H1 (cell line): Measurements from ENCODE around the gene FAM50A. TPM values are rescaled to one million over a fixed set of nuclear protein-coding genes. Genes with fewer than 3 reads are reported as not detected.

Source experiments
- CTCF ChIA-PET: fragments of 300-600 bp; sonication (Branson Sonifier 250); formaldehyde crosslinking; loops from one replicate; lab custom pipeline; 2021; ENCODE audit not compliant: partially characterized antibody; lab: Charles Lee
- POLR2A ChIA-PET: fragments of 300-600 bp; sonication (Branson Sonifier 250); formaldehyde crosslinking; loops from one replicate; lab custom pipeline; 2021; ENCODE audit warnings: inconsistent platforms; ENCODE audit not compliant: partially characterized antibody; lab: Charles Lee
- DNase-seq, 2 experiments: peaks; one replicate each; pipeline versions ENCODE4 v3.0.0 to v3.0.0-alpha.2; 2010 to 2022; ENCODE audit warnings: low spot score in 2 of 2, low read depth in 1 of 2, mixed read lengths in 1 of 2
- FAIRE-seq: peaks from 2 replicates; lab custom pipeline; 2011; peaks lifted over from hg19 to GRCh38; lab: Jason Lieb, UNC
- H2AFZ ChIP-seq: 2 replicates; pipeline ENCODE4 v1.8.1; 2012; ENCODE audit warnings: low read length, inconsistent platforms
- H2AK5ac ChIP-seq: 2 replicates; pipeline ENCODE4 v1.6.1; 2013; ENCODE audit warnings: low read depth, low read length
- H2BK120ac ChIP-seq: replicated peaks from 2 replicates; pipeline ENCODE3; 2013; ENCODE audit warnings: low read depth, low read length, inconsistent platforms
- H2BK12ac ChIP-seq: 2 replicates; pipeline ENCODE4 v1.6.1; 2013; ENCODE audit warnings: low read depth, low read length
- H2BK15ac ChIP-seq: 2 replicates; pipeline ENCODE4 v1.6.1; 2013; ENCODE audit warnings: low read length
- H2BK20ac ChIP-seq: 2 replicates; pipeline ENCODE4 v1.6.1; 2013; ENCODE audit warnings: low read length
- H2BK5ac ChIP-seq: 2 replicates; pipeline ENCODE4 v1.6.1; 2013; ENCODE audit warnings: low read depth, low read length
- H3K14ac ChIP-seq: 2 replicates; pipeline ENCODE4 v1.6.1; 2013; ENCODE audit warnings: inconsistent platforms; ENCODE audit not compliant: insufficient read length
- H3K18ac ChIP-seq: 2 replicates; pipeline ENCODE4 v1.6.1; 2013; ENCODE audit warnings: low read length; ENCODE audit errors: extremely low read depth
- H3K23ac ChIP-seq: 2 replicates; pipeline ENCODE4 v1.6.1; 2013; ENCODE audit warnings: inconsistent platforms; ENCODE audit not compliant: insufficient read length
- H3K23me2 ChIP-seq: 2 replicates; pipeline ENCODE4 v1.6.1; 2013; ENCODE audit warnings: low read depth, low read length
- H3K27ac ChIP-seq: 2 replicates; pipeline ENCODE4 v1.6.1; 2011; ENCODE audit warnings: low read depth, low read length, inconsistent platforms
- H3K27me3 ChIP-seq, 4 experiments: replicated peaks in 1 of 4; 1 replicate in 1 of 4; 2 replicates in 3 of 4; pipeline versions ENCODE4 v1.6.1 to v1.8.1; 2011 to 2013; ENCODE audit warnings: low read length in 3 of 4, mild to moderate bottlenecking in 3 of 4, inconsistent platforms in 2 of 4, mixed read lengths in 2 of 4, moderate library complexity in 1 of 4; ENCODE audit not compliant: control insufficient read depth in 3 of 4, insufficient read depth in 3 of 4; ENCODE audit errors: extremely low read depth in 1 of 4
- H3K36me3 ChIP-seq, 4 experiments: 2 replicates each; pipeline versions ENCODE4 v1.6.1 to v1.8.1; 2011 to 2013; ENCODE audit warnings: mild to moderate bottlenecking in 4 of 4, low read length in 3 of 4, moderate library complexity in 2 of 4, control low read depth in 1 of 4, inconsistent platforms in 1 of 4; ENCODE audit not compliant: insufficient read depth in 4 of 4, control insufficient read depth in 2 of 4
- H3K4ac ChIP-seq: replicated peaks from 2 replicates; pipeline ENCODE3; 2013; ENCODE audit warnings: low read length, low read depth, mixed read lengths, inconsistent platforms; ENCODE audit not compliant: insufficient read length
- H3K4me1 ChIP-seq, 4 experiments: replicated peaks in 1 of 4; 1 replicate in 1 of 4; 2 replicates in 3 of 4; pipeline versions ENCODE4 v1.6.1 to v1.8.1; 2011 to 2013; ENCODE audit warnings: low read length in 3 of 4, inconsistent platforms in 2 of 4, mixed read lengths in 1 of 4; ENCODE audit not compliant: insufficient read depth in 4 of 4, control insufficient read depth in 3 of 4
- H3K4me2 ChIP-seq, 2 experiments: 2 replicates each; pipeline versions ENCODE4 v1.6.1 to v1.8.1; 2011 to 2013; ENCODE audit warnings: low read depth in 2 of 2, low read length in 2 of 2, control low read depth in 1 of 2, inconsistent platforms in 1 of 2, mild to moderate bottlenecking in 1 of 2; ENCODE audit not compliant: insufficient read depth in 1 of 2
- H3K4me3 ChIP-seq, 4 experiments: fragments of 200-600, 300-600 bp in 1 of 4; sonication (generic), shearing (Covaris generic), sonication (Bioruptor Twin) in 1 of 4; 2 replicates each; pipeline versions ENCODE4 v1.5.1 to v1.8.1; 2011 to 2016; ENCODE audit warnings: low read length in 4 of 4, low read depth in 3 of 4, control low read depth in 2 of 4, inconsistent platforms in 2 of 4, mild to moderate bottlenecking in 2 of 4, mixed read lengths in 1 of 4, moderate library complexity in 1 of 4; ENCODE audit not compliant: insufficient read depth in 2 of 4; ENCODE audit errors: extremely low read depth in 1 of 4
- H3K56ac ChIP-seq: replicated peaks from 2 replicates; pipeline ENCODE3; 2013; ENCODE audit warnings: low read depth, mild to moderate bottlenecking, mixed read lengths, low read length, inconsistent platforms; ENCODE audit not compliant: insufficient read length
- H3K79me1 ChIP-seq: 2 replicates; pipeline ENCODE4 v1.6.1; 2013; ENCODE audit warnings: low read depth, low read length, control low read depth
- H3K79me2 ChIP-seq, 2 experiments: 2 replicates each; pipeline versions ENCODE4 v1.6.1 to v1.8.1; 2012 to 2013; ENCODE audit warnings: low read length in 2 of 2, mild to moderate bottlenecking in 2 of 2, inconsistent platforms in 1 of 2; ENCODE audit not compliant: insufficient read depth in 2 of 2, control insufficient read depth in 1 of 2
- H3K9ac ChIP-seq, 4 experiments: replicated peaks in 1 of 4; 1 replicate in 1 of 4; 2 replicates in 3 of 4; pipeline versions ENCODE4 v1.6.1 to v1.8.1; 2011 to 2013; ENCODE audit warnings: low read depth in 3 of 4, low read length in 3 of 4, control low read depth in 2 of 4, mild to moderate bottlenecking in 2 of 4, moderate library complexity in 2 of 4, inconsistent platforms in 1 of 4; ENCODE audit errors: extremely low read depth in 1 of 4
- H3K9me3 ChIP-seq, 2 experiments: 2 replicates each; pipeline versions ENCODE4 v1.6.1 to v1.8.1; 2012 to 2013; ENCODE audit warnings: mild to moderate bottlenecking in 2 of 2, moderate library complexity in 2 of 2, control low read depth in 1 of 2, inconsistent platforms in 1 of 2, low read depth in 1 of 2, low read length in 1 of 2, mixed read lengths in 1 of 2; ENCODE audit not compliant: insufficient read depth in 2 of 2
- H4K20me1 ChIP-seq, 2 experiments: replicated peaks in 1 of 2; 2 replicates each; pipeline versions ENCODE3 to v1.8.1; 2011 to 2013; ENCODE audit warnings: inconsistent platforms in 2 of 2, low read length in 2 of 2, mild to moderate bottlenecking in 1 of 2; ENCODE audit not compliant: insufficient read depth in 2 of 2, control insufficient read depth in 1 of 2
- H4K5ac ChIP-seq: 2 replicates; pipeline ENCODE4 v1.6.1; 2013; ENCODE audit warnings: low read length, low read depth, mixed read lengths, inconsistent platforms; ENCODE audit not compliant: insufficient read length
- H4K8ac ChIP-seq: 2 replicates; pipeline ENCODE4 v1.8.0; 2013; ENCODE audit warnings: mild to moderate bottlenecking, moderate library complexity, low read length, inconsistent platforms; ENCODE audit not compliant: insufficient read depth; ENCODE audit errors: extremely low read depth
- H4K91ac ChIP-seq: replicated peaks from 2 replicates; pipeline ENCODE3; 2013; ENCODE audit warnings: low read length, mixed read lengths, inconsistent platforms; ENCODE audit not compliant: insufficient read length
- CREB1 ChIP-seq: IDR thresholded peaks from 2 replicates; pipeline ENCODE4 v1.6.1; 2012; ENCODE audit warnings: inconsistent platforms
- EP300 ChIP-seq, 2 experiments: IDR thresholded peaks; 1 replicate in 1 of 2; 2 replicates in 1 of 2; pipeline ENCODE4 v1.6.1; 2011 to 2012; ENCODE audit warnings: low read depth in 2 of 2, low read length in 2 of 2, mild to moderate bottlenecking in 2 of 2, borderline replicate concordance in 1 of 2, inconsistent platforms in 1 of 2, moderate library complexity in 1 of 2
- SAP30 ChIP-seq: fragments of 300-600 bp; sonication (generic); IDR thresholded peaks from 2 replicates; pipeline ENCODE4 v1.7.1; 2012; ENCODE audit warnings: low read length, moderate library complexity, mild to moderate bottlenecking, inconsistent platforms; ENCODE audit not compliant: insufficient read depth, insufficient replicate concordance
- SIN3A ChIP-seq, 2 experiments: IDR thresholded peaks in 1 of 2; conservative IDR thresholded peaks in 1 of 2; 2 replicates each; pipeline ENCODE4 v1.6.1; 2011 to 2012; ENCODE audit warnings: low read length in 2 of 2, improper control_type of control experiment in 1 of 2, low read depth in 1 of 2, mild to moderate bottlenecking in 1 of 2
- SRF ChIP-seq: IDR thresholded peaks from 2 replicates; pipeline ENCODE4 v1.6.1; 2011; ENCODE audit warnings: mild to moderate bottlenecking, low read depth, low read length, moderate library complexity
- SUZ12 ChIP-seq: fragments of 200-600 bp; sonication (generic); IDR thresholded peaks from 2 replicates; pipeline ENCODE4 v1.6.1; 2012; ENCODE audit warnings: mild to moderate bottlenecking, inconsistent platforms, low read length, moderate library complexity, mixed read lengths
- TBP ChIP-seq: IDR thresholded peaks from 2 replicates; pipeline ENCODE4 v1.6.1; 2011; ENCODE audit warnings: low read depth, low read length, improper control_type of control experiment
- ZNF274 ChIP-seq: IDR thresholded peaks from 2 replicates; pipeline ENCODE4 v1.7.0; 2012; ENCODE audit warnings: low read length, borderline replicate concordance; ENCODE audit errors: extremely low read depth
- WGBS, 2 experiments: shearing (Covaris generic) in 1 of 2; methylation state at CpG; one replicate each; pipeline versions ENCODE4 v1.1.6 to v1.1.7; 2013 to 2015; ENCODE audit warnings: low lambda C conversion rate in 2 of 2, mixed read lengths in 2 of 2, inconsistent platforms in 1 of 2, low coverage in 1 of 2, missing lambda C conversion rate in 1 of 2; ENCODE audit not compliant: insufficient replicate concordance in 2 of 2, insufficient coverage in 1 of 2, insufficient read length in 1 of 2; ENCODE audit errors: extremely low coverage in 1 of 2, missing lambda C conversion rate in 1 of 2; 5-methylcytosine and 5-hydroxymethylcytosine counted together
- polyA plus RNA-seq, 7 experiments: library from polyadenylated mRNA; depleted of rRNA in 3 of 7; stranded (reverse) in 5 of 7; unstranded in 2 of 7; fragments of >200 nt in 5 of 7; fragments of 200-250 nt in 2 of 7; gene quantifications; 1 replicate in 5 of 7; 2 replicates in 1 of 7; 4 replicates in 1 of 7; pipeline versions ENCODE4 v1.2.1 to v1.2.3, GENCODE V29; 2011 to 2013; ENCODE audit warnings: missing spikeins in 2 of 7, mixed read lengths in 2 of 7
- total RNA-seq: library from RNA; stranded (reverse); fragmentation: NEBNext Ultra II Directional; extraction: Animal tissue kit (Norgen Biotek cat#: 25700); gene quantifications from 2 replicates; pipeline ENCODE4 v1.2.1, GENCODE V29; 2021

The FAM50A gene
- total and polyA plus RNA-seq, 2 of the 8 experiments (the other 6 are each of a cell fraction or from before 2014, with no cell fraction given): 30.7 to 48.7 TPM

DNA sequence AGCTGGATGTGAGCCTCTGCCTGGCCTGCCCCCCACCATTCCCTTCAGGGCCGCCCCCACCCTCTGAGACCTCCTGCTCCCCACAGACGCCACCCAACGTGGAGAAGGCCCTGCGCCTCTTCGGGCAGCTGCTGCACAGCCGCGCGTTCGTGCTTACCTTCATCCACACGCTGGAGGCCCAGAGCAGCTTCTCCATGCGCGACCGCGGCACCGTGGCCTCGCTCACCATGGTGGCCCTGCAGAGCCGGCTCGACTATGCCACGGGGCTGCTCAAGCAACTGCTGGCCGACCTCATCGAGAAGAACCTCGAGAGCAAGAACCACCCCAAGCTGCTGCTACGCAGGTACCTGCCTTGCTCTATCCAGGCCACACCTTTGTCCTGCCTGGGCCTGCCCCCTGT, 24.3 kb downstream of the FAM50A start:
- TF ChIP-seq SIN3A (conservative IDR thresholded peaks at IDR 0.05 in 1 of 2, IDR thresholded peaks at IDR 0.05 in 1 of 2; ENCODE audit: low read depth in 1 of 2, low read length in 2 of 2): no peak
- TF ChIP-seq TBP: no peak
- no peak for TF ChIP-seq EP300 (IDR thresholded peaks at IDR 0.05; ENCODE audit: borderline replicate concordance in 1 of 2, low read depth in 2 of 2, low read length in 2 of 2)
- TF ChIP-seq SUZ12: no peak
- no peak for TF ChIP-seq SRF
- TF ChIP-seq ZNF274: no peak
- no peak for TF ChIP-seq CREB1
- no peak for TF ChIP-seq SAP30

More for the DNA sequence above, 24.3 kb downstream of the FAM50A start:
- H2BK5ac ChIP-seq: no peak overlapping the region
- H4K20me1 ChIP-seq: no peaks in the 10 kb centered on the region
- H2AFZ ChIP-seq: no peak overlapping the region
- no peak overlapping the region for H3K23ac ChIP-seq
- DNase-seq: no peak
- H3K9ac ChIP-seq: no peak overlapping the region
- no peaks in the 10 kb centered on the region for H3K27me3 ChIP-seq
- WGBS, 2 experiments: 100% methylated on average over 1 of the region's 23 CpGs; no CpG with 5 or more reads in 1 of the 2 experiments
- no peak overlapping the region for H3K4ac ChIP-seq
- H3K14ac ChIP-seq: no peak overlapping the region
- no peaks in the 10 kb centered on the region for H3K4me1 ChIP-seq
- no peaks in the 10 kb centered on the region for H3K79me1 ChIP-seq
- H2BK20ac ChIP-seq: no peak overlapping the region
- H3K23me2 ChIP-seq: no peaks in the 10 kb centered on the region
- no peaks in the 10 kb centered on the region for H3K79me2 ChIP-seq
- H2BK120ac ChIP-seq: no peak overlapping the region
- H3K4me2 ChIP-seq: no peak overlapping the region
- H2AK5ac ChIP-seq: no peak overlapping the region
- no peak overlapping the region for H4K5ac ChIP-seq
- no peak overlapping the region for H2BK12ac ChIP-seq
- no peak for FAIRE-seq
- peaks cover 0 to 37% (median 5%) of the 10 kb centered on the region in 4 experiments; a peak in 5 of 8 replicates for H3K36me3 ChIP-seq
- no peak overlapping the region for H3K56ac ChIP-seq
- CTCF ChIA-PET: no interaction called here
- H3K27ac ChIP-seq: no peak overlapping the region
- POLR2A ChIA-PET: interaction anchor here (1.1 to 1.2 kb wide), 2 partner anchors 10 kb away, joined by 4 read pairs; partner anchors contain the start of gene PLXNA3
- no peak overlapping the region for H4K8ac ChIP-seq
- no peak overlapping the region for H3K18ac ChIP-seq
- H3K9me3 ChIP-seq: no peaks in the 10 kb centered on the region
- no peak overlapping the region for H2BK15ac ChIP-seq
- no peak overlapping the region for H4K91ac ChIP-seq
- no peak overlapping the region for H3K4me3 ChIP-seq
